Esophagus squamous epithelium (tissue), 5 donors: ENCODE results near the gene WEE1. TPM values are rescaled to one million over a fixed set of nuclear protein-coding genes. Genes with fewer than 3 reads are reported as not detected.

Source experiments
- DNase-seq: peaks from one replicate; lab custom pipeline; 2025; lab: John Stamatoyannopoulos, UW
- H3K27ac ChIP-seq, 4 donors: fragments of 200-600 bp; sonication (generic); one replicate each; pipeline ENCODE4 v1.5.1; 2016 to 2019; ENCODE audit warnings: mild to moderate bottlenecking in 1 of 4
- H3K27me3 ChIP-seq, 4 donors: fragments of 200-600 bp; sonication (generic); 1 replicate in 3 of 4; 2 replicates in 1 of 4; pipeline versions ENCODE4 v1.5.1 to v1.6.0; 2017 to 2021; ENCODE audit warnings: antibody characterized with exemption in 1 of 4
- H3K36me3 ChIP-seq, 3 donors: fragments of 200-600 bp; sonication (generic); one replicate each; pipeline ENCODE4 v1.5.1; 2016 to 2019
- H3K4me1 ChIP-seq, 3 donors: fragments of 200-600 bp; sonication (generic); one replicate each; pipeline ENCODE4 v1.5.1; 2017 to 2019
- H3K4me3 ChIP-seq, 4 donors: fragments of 200-600 bp; sonication (generic); 1 replicate in 3 of 4; 2 replicates in 1 of 4; pipeline ENCODE4 v1.5.1; 2016 to 2019; ENCODE audit warnings: mild to moderate bottlenecking in 2 of 4, moderate library complexity in 1 of 4
- H3K9me3 ChIP-seq, 3 donors: fragments of 200-600 bp; sonication (generic); one replicate each; pipeline ENCODE4 v1.5.1; 2016 to 2019
- CTCF ChIP-seq, 6 experiments: fragments of 450-650 bp in 4 of 6; fragments of 200-600 bp in 2 of 6; sonication (generic) in 2 of 6; IDR thresholded peaks; one replicate each; pipeline ENCODE4 v1.5.1; 2016 to 2019; ENCODE audit warnings: antibody characterized with exemption in 6 of 6, mild to moderate bottlenecking in 4 of 6, moderate library complexity in 4 of 6
- POLR2A ChIP-seq, 4 donors: fragments of 450-650 bp; IDR thresholded peaks; one replicate each; pipeline ENCODE4 v1.6.1; 2017; ENCODE audit warnings: antibody characterized with exemption in 4 of 4, mild to moderate bottlenecking in 4 of 4, moderate library complexity in 3 of 4
- WGBS, 2 donors: methylation state at CpG; one replicate each; pipeline ENCODE4 v1.1.5; 2018; 5-methylcytosine and 5-hydroxymethylcytosine counted together
- intact Hi-C: fragments of 100-400 bp; cut with DNase I; formaldehyde crosslinking; loops from one replicate; pipeline ENCODE4 v1.15.0; 2022
- total RNA-seq, 4 donors: library from RNA; depleted of rRNA; stranded (reverse); fragments of >200 nt; gene quantifications; one replicate each; pipeline ENCODE4 v1.1.0, GENCODE V29; 2016
- donor health status: DM: yes; HTN: yes; CAD: no.

Gene WEE1
- total RNA-seq, 4 donors from 2014 or later, result 20.1 to 38.7 (median 36.5) TPM

GRCh38 chr11:9530901-9531625, 42.4 kb upstream of the WEE1 start:
- TF ChIP-seq CTCF (IDR thresholded peaks at IDR 0.05) (peak in 1 of 6 experiments; percentile 12), POLR2A (IDR thresholded peaks at IDR 0.05) (no peak)
- H3K4me3 ChIP-seq, result no peak overlapping the region
- no peaks in the 10 kb centered on the region for H3K27me3 ChIP-seq
- peaks cover 29 to 91% (median 41%) of the 10 kb centered on the region in 3 donors for H3K4me1 ChIP-seq
- 93% methylated on average over 7 to 8 of the region's 8 CpGs for WGBS, 2 donors
- H3K36me3 ChIP-seq, result peaks cover 0 to 2% (median 0%) of the 10 kb centered on the region in 3 donors
- no peak for DNase-seq
- H3K9me3 ChIP-seq, result no peaks in the 10 kb centered on the region
- peak overlapping the region in 3 of 4 donors; percentile 53 to 88 (median 79) for H3K27ac ChIP-seq
- intact Hi-C loops, result no loop called here

DNA sequence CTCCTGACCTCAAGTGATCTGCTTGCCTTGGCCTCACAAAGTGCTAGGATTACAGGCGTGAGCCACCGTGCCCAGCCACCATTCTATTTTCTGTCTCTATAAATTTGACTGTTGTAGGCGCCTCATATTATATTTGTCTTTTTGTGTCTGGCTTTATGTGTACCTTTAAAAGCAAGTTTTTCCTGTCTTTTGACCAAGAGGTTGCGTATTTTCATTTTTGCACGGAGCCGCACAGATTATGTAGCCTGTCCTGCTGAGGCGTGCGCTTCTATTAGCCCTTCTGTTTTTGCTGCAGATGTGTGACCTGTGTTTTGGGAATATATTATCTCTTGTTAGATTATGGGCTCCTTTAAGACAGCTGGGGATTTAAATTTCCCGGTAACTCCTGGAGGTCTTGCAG, 40.4 kb upstream of the WEE1 start:
- Histone ChIP-seq H3K4me1 (peaks cover 25 to 72% (median 34%) of the 10 kb centered on the region in 3 donors), H3K9me3 (no peaks in the 10 kb centered on the region), H3K36me3 (no peaks in the 10 kb centered on the region), H3K4me3 (no peak overlapping the region), H3K27ac (peak overlapping the region in 3 of 4 donors; percentile 21 to 88 (median 73)), H3K27me3 (no peaks in the 10 kb centered on the region)
- 46 to 97% methylated on average over 9 of the region's 9 CpGs for WGBS, 2 donors
- TF ChIP-seq POLR2A (IDR thresholded peaks at IDR 0.05), result no peak
- TF ChIP-seq CTCF (IDR thresholded peaks at IDR 0.05), result no peak
- no peak for DNase-seq
- intact Hi-C loops, result no loop called here

GRCh38 chr11:9533736-9534473, 39.6 kb upstream of the WEE1 start:
- Histone ChIP-seq H3K36me3 (no peaks in the 10 kb centered on the region), H3K27me3 (no peaks in the 10 kb centered on the region), H3K4me1 (peaks cover 25 to 64% (median 33%) of the 10 kb centered on the region in 3 donors), H3K27ac (peak overlapping the region in 2 of 4 donors; percentile 73 to 88), H3K9me3 (no peaks in the 10 kb centered on the region), H3K4me3 (no peak overlapping the region)
- DNase-seq, result no peak
- intact Hi-C loops, result no loop called here
- TF ChIP-seq CTCF (IDR thresholded peaks at IDR 0.05) (no peak), POLR2A (IDR thresholded peaks at IDR 0.05) (no peak)
- WGBS, 2 donors, result 62 to 74% methylated on average over 5 of the region's 5 CpGs

GRCh38 chr11:9535189-9535781, 38.2 kb upstream of the WEE1 start:
- H3K27ac ChIP-seq, result peak overlapping the region; percentile 43 to 88 (median 76)
- DNase-seq, result no peak
- intact Hi-C loops, result loop anchor here (5.0 kb wide), 1 partner anchor 77 kb away; no protein-coding TSS in a partner anchor

More at GRCh38 chr11:9535189-9535781, 38.2 kb upstream of the WEE1 start:
- 55 to 64% methylated on average over 6 of the region's 6 CpGs for WGBS, 2 donors
- Histone ChIP-seq H3K36me3 (no peaks in the 10 kb centered on the region), H3K4me3 (no peak overlapping the region), H3K9me3 (no peaks in the 10 kb centered on the region), H3K27me3 (no peaks in the 10 kb centered on the region), H3K4me1 (peaks cover 12 to 50% (median 20%) of the 10 kb centered on the region in 3 donors)
- no peak for TF ChIP-seq POLR2A (IDR thresholded peaks at IDR 0.05)
- peak; percentile 77 to 88 (median 82) for TF ChIP-seq CTCF (IDR thresholded peaks at IDR 0.05)
